Endodermal cell (in vitro differentiated cells): ENCODE data around the gene SLC12A8. TPM values are rescaled to one million over a fixed set of nuclear protein-coding genes. Genes with fewer than 3 reads are reported as not detected.

Experiments
- DNase-seq: peaks from one replicate; pipeline ENCODE4 v3.0.0-alpha.2; 2017
- H3K27ac ChIP-seq: 2 replicates; pipeline ENCODE4 v1.5.1; 2013; ENCODE audit warnings: mild to moderate bottlenecking, low read depth, low read length, moderate library complexity
- H3K27me3 ChIP-seq: 2 replicates; pipeline ENCODE4 v1.6.1; 2013; ENCODE audit warnings: mild to moderate bottlenecking, low read length, moderate library complexity; ENCODE audit not compliant: insufficient read depth, control insufficient read depth, poor library complexity, severe bottlenecking
- H3K36me3 ChIP-seq: 2 replicates; pipeline ENCODE4 v1.7.0; 2013; ENCODE audit warnings: mild to moderate bottlenecking, low read length, moderate library complexity; ENCODE audit not compliant: control insufficient read depth, insufficient read depth
- H3K4me1 ChIP-seq: one replicate; pipeline ENCODE4 v1.7.0; 2013; ENCODE audit warnings: low read length; ENCODE audit not compliant: control insufficient read depth, insufficient read depth
- H3K4me3 ChIP-seq: 2 replicates; pipeline ENCODE4 v1.5.1; 2013; ENCODE audit warnings: mild to moderate bottlenecking, low read length, moderate library complexity
- H3K9ac ChIP-seq: 2 replicates; pipeline ENCODE4 v1.6.1; 2013; ENCODE audit warnings: mild to moderate bottlenecking, low read length, moderate library complexity; ENCODE audit not compliant: poor library complexity, severe bottlenecking; ENCODE audit errors: extremely low read depth
- H3K9me3 ChIP-seq: 2 replicates; pipeline ENCODE4 v1.6.1; 2013; ENCODE audit warnings: mild to moderate bottlenecking, low read length, moderate library complexity; ENCODE audit not compliant: control insufficient read depth
- H3K27ac Mint-ChIP-seq: 2 replicates; pipeline ENCODE4 v1.8.0; 2020; ENCODE audit warnings: mixed read lengths
- H3K27me3 Mint-ChIP-seq: 2 replicates; pipeline ENCODE4 v1.8.0; 2021; ENCODE audit warnings: mild to moderate bottlenecking, mixed read lengths; ENCODE audit not compliant: insufficient read depth
- H3K36me3 Mint-ChIP-seq: 2 replicates; pipeline ENCODE4 v1.8.0; 2020; ENCODE audit warnings: low read depth, mixed read lengths
- H3K4me1 Mint-ChIP-seq: 2 replicates; pipeline ENCODE4 v1.8.0; 2020; ENCODE audit warnings: mixed read lengths
- H3K4me3 Mint-ChIP-seq: 2 replicates; pipeline ENCODE4 v1.8.0; 2020; ENCODE audit warnings: mild to moderate bottlenecking, moderate library complexity, mixed read lengths
- H3K9me3 Mint-ChIP-seq: 2 replicates; pipeline ENCODE4 v1.8.0; 2020; ENCODE audit warnings: mild to moderate bottlenecking, mixed read lengths
- CTCF ChIP-seq: fragments of 200-600 bp; sonication (generic); conservative IDR thresholded peaks from 2 replicates; pipeline ENCODE4 v1.5.0; 2021; ENCODE audit warnings: antibody characterized with exemption, mild to moderate bottlenecking
- WGBS, 2 experiments: methylation state at CpG; one replicate each; pipeline versions ENCODE4 v1.1.5 to v1.1.7; 2013; ENCODE audit warnings: missing lambda C conversion rate in 2 of 2, mixed read lengths in 1 of 2; ENCODE audit not compliant: insufficient coverage in 1 of 2, insufficient read length in 1 of 2; 5-methylcytosine and 5-hydroxymethylcytosine counted together
- total RNA-seq, 2 donors: library from RNA; stranded (reverse); fragmentation: NEBNext Ultra II Directional in 1 of 2; extraction: Animal tissue kit (Norgen Biotek cat#: 25700) in 1 of 2; gene quantifications; 2 replicates in 1 of 2; 3 replicates in 1 of 2; pipeline ENCODE4 v1.2.1, GENCODE V29; 2021

SLC12A8 gene
- total RNA-seq, 2 donors from 2014 or later, result 17.3 to 18.6 TPM

GRCh38 chr3:125058529-125058928 lies 154.0 kb downstream of the SLC12A8 start:
- H3K36me3 Mint-ChIP-seq, result no peaks in the 10 kb centered on the region
- no peak overlapping the region for H3K27ac ChIP-seq
- peaks cover 66% of the 10 kb centered on the region for H3K4me1 Mint-ChIP-seq
- H3K4me3 Mint-ChIP-seq, result no peak overlapping the region
- H3K4me3 ChIP-seq, result no peak overlapping the region
- no peak for TF ChIP-seq CTCF
- H3K9ac ChIP-seq, result no peak overlapping the region
- no peaks in the 10 kb centered on the region for H3K9me3 Mint-ChIP-seq
- H3K27me3 Mint-ChIP-seq, result peaks cover 37% of the 10 kb centered on the region
- no peaks in the 10 kb centered on the region for H3K36me3 ChIP-seq
- peak; percentile 70 for DNase-seq
- H3K4me1 ChIP-seq, result peaks cover 5% of the 10 kb centered on the region
- no peak overlapping the region for H3K27ac Mint-ChIP-seq
- WGBS, 2 experiments, result 88 to 91% methylated on average over 3 of the region's 3 CpGs
- H3K9me3 ChIP-seq, result no peaks in the 10 kb centered on the region
- H3K27me3 ChIP-seq, result peaks cover 5% of the 10 kb centered on the region

- Histone ChIP-seq H3K36me3 (no peaks in the 10 kb centered on the region), H3K27me3 (peaks cover 5% of the 10 kb centered on the region), H3K9ac (no peak overlapping the region), H3K9me3 (no peaks in the 10 kb centered on the region), H3K4me3 (no peak overlapping the region), H3K27ac (no peak overlapping the region), H3K4me1 (peaks cover 9% of the 10 kb centered on the region)
- no peak overlapping the region for H3K27ac Mint-ChIP-seq
- DNase-seq, result peak; percentile 43
- no peak for TF ChIP-seq CTCF
- H3K27me3 Mint-ChIP-seq, result peaks cover 33% of the 10 kb centered on the region
- H3K9me3 Mint-ChIP-seq, result no peaks in the 10 kb centered on the region
- peaks cover 66% of the 10 kb centered on the region for H3K4me1 Mint-ChIP-seq
- 68 to 100% methylated on average over 1 to 3 of the region's 3 CpGs for WGBS, 2 experiments
- no peaks in the 10 kb centered on the region for H3K36me3 Mint-ChIP-seq
- no peak overlapping the region for H3K4me3 Mint-ChIP-seq
Observed at GRCh38 chr3:125057186-125057850, 155.2 kb downstream of the SLC12A8 start.

GRCh38 chr3:125055913-125056745 lies 156.4 kb downstream of the SLC12A8 start, which contains the start of gene HEG1:
Gene HEG1, minus strand, starts transcription at chr3:125055997. Its CDS starts 107 bp downstream, at chr3:125055890.
- Histone ChIP-seq H3K27me3 (peaks cover 5% of the 10 kb centered on the region), H3K36me3 (no peaks in the 10 kb centered on the region), H3K9me3 (no peaks in the 10 kb centered on the region), H3K4me3 (peak within 1 kb of the TSS; percentile 94), H3K4me1 (peaks cover 13% of the 10 kb centered on the region), H3K9ac (peak within 1 kb of the TSS; percentile 47), H3K27ac (peak within 1 kb of the TSS; percentile 34)
- H3K4me1 Mint-ChIP-seq, result peaks cover 70% of the 10 kb centered on the region
- 2% methylated on average over 16 to 66 of the region's 67 CpGs for WGBS, 2 experiments
- H3K4me3 Mint-ChIP-seq, result peak within 1 kb of the TSS; percentile 78
- no peaks in the 10 kb centered on the region for H3K9me3 Mint-ChIP-seq
- H3K36me3 Mint-ChIP-seq, result no peaks in the 10 kb centered on the region
- no peak within 1 kb of the TSS for H3K27ac Mint-ChIP-seq
- DNase-seq, result peak; percentile 94
- H3K27me3 Mint-ChIP-seq, result peaks cover 24% of the 10 kb centered on the region
- no peak for TF ChIP-seq CTCF
